Osteocyte (in vitro differentiated cells): ENCODE data around the gene DTX4. TPM values are rescaled to one million over a fixed set of nuclear protein-coding genes. Genes with fewer than 3 reads are reported as not detected.

ENCODE experiments used
- DNase-seq: peaks from one replicate; pipeline ENCODE4 v3.0.0; 2021; ENCODE audit warnings: mixed read lengths; ENCODE audit not compliant: unreplicated experiment; ENCODE audit errors: extremely low spot score
- H3K27ac Mint-ChIP-seq: one replicate; pipeline ENCODE4 v1.8.0; 2021; ENCODE audit warnings: mild to moderate bottlenecking, mixed read lengths; ENCODE audit not compliant: unreplicated experiment
- H3K27me3 Mint-ChIP-seq: one replicate; pipeline ENCODE4 v1.8.0; 2021; ENCODE audit warnings: mixed read lengths; ENCODE audit not compliant: unreplicated experiment
- H3K36me3 Mint-ChIP-seq: one replicate; pipeline ENCODE4 v1.8.0; 2021; ENCODE audit warnings: mixed read lengths; ENCODE audit not compliant: unreplicated experiment
- H3K4me1 Mint-ChIP-seq: one replicate; pipeline ENCODE4 v1.8.0; 2021; ENCODE audit warnings: mixed read lengths; ENCODE audit not compliant: unreplicated experiment
- H3K4me3 Mint-ChIP-seq: one replicate; pipeline ENCODE4 v1.8.0; 2021; ENCODE audit warnings: mild to moderate bottlenecking, moderate library complexity, mixed read lengths; ENCODE audit not compliant: unreplicated experiment
- H3K9me3 Mint-ChIP-seq: one replicate; pipeline ENCODE4 v1.8.0; 2021; ENCODE audit warnings: mixed read lengths; ENCODE audit not compliant: unreplicated experiment
- total RNA-seq: library from RNA; stranded (reverse); gene quantifications from 2 replicates; pipeline ENCODE4 v1.2.1, GENCODE V29; 2021
- TF ChIP-seq, protein P1 (sequence below): fragments of 200-600 bp; sonication (generic); IDR thresholded peaks from 2 replicates; pipeline ENCODE4 v1.5.0; 2021; ENCODE audit warnings: antibody characterized with exemption, mild to moderate bottlenecking, moderate library complexity

The DTX4 gene
- total RNA-seq, 1 donor from 2014 or later = 2.7 TPM

DNA sequence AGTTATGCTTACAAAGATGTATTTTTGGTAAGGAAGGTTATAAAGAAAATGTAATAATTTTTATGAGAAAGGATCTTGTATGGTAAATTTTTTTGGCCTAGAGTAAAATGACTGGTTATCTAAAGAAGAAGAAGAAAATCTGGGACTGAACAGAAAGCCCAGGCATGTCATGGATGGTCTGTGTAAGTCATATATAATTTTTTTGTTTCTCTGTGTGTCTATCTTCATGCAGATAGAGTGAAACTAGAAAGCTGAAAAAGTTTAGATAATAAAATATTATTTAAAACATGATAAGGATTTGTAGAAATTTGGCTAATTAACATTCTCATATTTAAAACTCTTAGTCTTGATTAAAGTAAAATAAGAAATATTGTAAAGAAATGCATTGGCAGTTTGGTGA is 68.4 kb downstream of the DTX4 start:
- TF ChIP-seq, protein P1, sequence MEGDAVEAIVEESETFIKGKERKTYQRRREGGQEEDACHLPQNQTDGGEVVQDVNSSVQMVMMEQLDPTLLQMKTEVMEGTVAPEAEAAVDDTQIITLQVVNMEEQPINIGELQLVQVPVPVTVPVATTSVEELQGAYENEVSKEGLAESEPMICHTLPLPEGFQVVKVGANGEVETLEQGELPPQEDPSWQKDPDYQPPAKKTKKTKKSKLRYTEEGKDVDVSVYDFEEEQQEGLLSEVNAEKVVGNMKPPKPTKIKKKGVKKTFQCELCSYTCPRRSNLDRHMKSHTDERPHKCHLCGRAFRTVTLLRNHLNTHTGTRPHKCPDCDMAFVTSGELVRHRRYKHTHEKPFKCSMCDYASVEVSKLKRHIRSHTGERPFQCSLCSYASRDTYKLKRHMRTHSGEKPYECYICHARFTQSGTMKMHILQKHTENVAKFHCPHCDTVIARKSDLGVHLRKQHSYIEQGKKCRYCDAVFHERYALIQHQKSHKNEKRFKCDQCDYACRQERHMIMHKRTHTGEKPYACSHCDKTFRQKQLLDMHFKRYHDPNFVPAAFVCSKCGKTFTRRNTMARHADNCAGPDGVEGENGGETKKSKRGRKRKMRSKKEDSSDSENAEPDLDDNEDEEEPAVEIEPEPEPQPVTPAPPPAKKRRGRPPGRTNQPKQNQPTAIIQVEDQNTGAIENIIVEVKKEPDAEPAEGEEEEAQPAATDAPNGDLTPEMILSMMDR = no peak
- DNase-seq = no peak
- H3K27ac Mint-ChIP-seq = no peak overlapping the region
- peaks cover 15% of the 10 kb centered on the region for H3K9me3 Mint-ChIP-seq
- peaks cover 32% of the 10 kb centered on the region for H3K27me3 Mint-ChIP-seq
- no peaks in the 10 kb centered on the region for H3K36me3 Mint-ChIP-seq
- no peaks in the 10 kb centered on the region for H3K4me1 Mint-ChIP-seq
- H3K4me3 Mint-ChIP-seq = no peak overlapping the region

DNA sequence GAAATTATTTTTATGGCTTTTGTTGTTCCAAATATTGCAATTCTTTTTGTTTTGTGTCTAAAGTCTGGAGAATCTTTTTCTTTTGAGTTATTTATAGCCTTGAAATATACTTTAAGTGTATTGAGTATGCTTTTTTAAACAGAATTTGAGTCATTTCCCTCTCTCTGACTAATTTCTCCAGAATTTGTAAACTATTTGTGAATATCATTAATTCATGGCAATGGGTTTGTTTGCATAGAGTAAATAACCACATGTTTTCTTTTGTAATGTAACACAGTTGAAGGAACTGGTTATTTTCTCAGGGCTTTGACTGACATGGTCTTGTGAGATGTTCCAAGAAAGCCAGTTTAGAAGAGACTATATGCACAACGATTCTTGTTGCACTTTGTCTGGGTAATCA is 71.7 kb downstream of the DTX4 start:
- peaks cover 12% of the 10 kb centered on the region for H3K27me3 Mint-ChIP-seq
- H3K4me1 Mint-ChIP-seq = peaks cover 20% of the 10 kb centered on the region
- H3K4me3 Mint-ChIP-seq = no peak overlapping the region
- H3K9me3 Mint-ChIP-seq = peaks cover 6% of the 10 kb centered on the region
- no peak overlapping the region for H3K27ac Mint-ChIP-seq
- DNase-seq = no peak
- TF ChIP-seq, protein P1 = no peak
- H3K36me3 Mint-ChIP-seq = no peaks in the 10 kb centered on the region

DNA sequence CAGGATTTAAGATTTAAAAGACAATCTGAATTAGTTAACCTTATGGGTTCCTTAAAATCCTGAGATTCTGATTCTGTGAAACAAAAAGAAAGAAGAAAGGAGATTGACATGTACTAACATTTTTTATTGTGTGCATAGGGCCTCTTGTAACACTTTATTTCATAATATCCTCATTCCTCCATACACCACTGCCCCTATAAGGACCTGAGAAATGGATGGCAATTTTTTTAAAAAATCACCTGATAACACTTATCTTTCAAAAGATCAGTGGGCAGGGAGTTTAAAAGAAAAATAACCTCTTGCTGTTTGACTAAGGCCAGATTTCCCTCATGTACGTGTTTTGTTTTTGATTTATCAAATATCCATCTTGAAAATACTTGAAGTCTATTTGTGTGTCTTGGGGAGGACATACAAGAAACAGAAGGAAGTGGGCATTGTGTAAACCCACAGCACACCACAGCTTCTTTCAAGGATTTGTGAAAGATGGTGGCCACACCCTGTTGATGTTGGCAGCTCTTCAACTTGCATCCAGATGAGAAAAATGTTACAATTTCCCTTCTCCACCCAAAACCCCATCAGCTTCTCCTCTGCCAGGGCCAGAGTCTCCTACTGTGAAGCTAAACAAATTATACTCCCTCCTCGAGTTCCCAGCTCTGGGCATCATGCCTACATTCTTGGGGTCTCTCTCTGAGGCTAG is 75.7 kb downstream of the DTX4 start:
- H3K4me1 Mint-ChIP-seq = peaks cover 24% of the 10 kb centered on the region
- peaks cover 26% of the 10 kb centered on the region for H3K27me3 Mint-ChIP-seq
- H3K9me3 Mint-ChIP-seq = no peaks in the 10 kb centered on the region
- no peaks in the 10 kb centered on the region for H3K36me3 Mint-ChIP-seq
- no peak for DNase-seq
- no peak overlapping the region for H3K4me3 Mint-ChIP-seq
- peak overlapping the region; percentile 68 for H3K27ac Mint-ChIP-seq
- TF ChIP-seq, protein P1 = no peak

DNA sequence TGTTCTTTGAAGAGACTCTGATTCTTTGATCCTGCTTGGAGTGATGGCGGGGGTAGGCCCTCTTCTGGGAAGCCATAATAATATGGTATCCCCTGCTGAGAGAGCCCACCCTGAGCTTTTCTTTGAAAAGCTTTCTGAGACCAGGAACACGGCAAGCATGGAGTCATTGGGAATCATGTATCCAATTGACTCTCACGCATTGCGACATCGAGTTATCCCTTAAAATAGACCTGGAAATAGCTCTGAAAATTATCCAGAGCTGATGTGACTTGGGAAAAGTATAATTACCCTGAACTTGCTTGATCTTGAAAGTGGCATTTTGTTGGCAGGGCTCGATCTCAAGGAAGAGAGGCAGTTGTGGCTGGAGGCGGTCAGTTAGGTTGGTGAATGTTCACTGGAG is 77.6 kb downstream of the DTX4 start:
- TF ChIP-seq, protein P1 = no peak
- Mint-ChIP-seq H3K27me3 (peaks cover 39% of the 10 kb centered on the region), H3K4me3 (no peak overlapping the region), H3K36me3 (no peaks in the 10 kb centered on the region), H3K27ac (no peak overlapping the region), H3K9me3 (no peaks in the 10 kb centered on the region), H3K4me1 (peaks cover 24% of the 10 kb centered on the region)
- DNase-seq = no peak

DNA sequence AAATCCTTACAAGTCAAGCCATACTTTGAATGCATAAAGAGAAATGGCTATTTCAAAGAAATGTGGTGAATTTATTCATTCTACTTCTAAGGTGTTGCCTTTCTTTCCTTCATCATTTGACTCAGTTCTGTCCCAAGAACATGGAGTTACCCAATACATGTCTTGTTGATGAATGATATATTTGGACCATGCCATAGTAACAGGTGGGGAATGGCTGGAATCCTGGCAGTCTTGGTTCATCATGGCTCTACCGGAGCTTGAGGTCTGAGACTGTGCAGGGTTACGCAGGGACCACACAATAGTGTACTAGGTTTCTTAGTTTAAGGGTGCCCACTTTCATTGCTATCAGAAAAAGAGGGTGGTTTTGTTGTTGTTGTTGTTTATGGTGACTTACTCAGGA is 81.1 kb downstream of the DTX4 start:
- TF ChIP-seq, protein P1 = no peak
- Mint-ChIP-seq H3K4me1 (peaks cover 10% of the 10 kb centered on the region), H3K36me3 (no peaks in the 10 kb centered on the region), H3K27ac (no peak overlapping the region), H3K4me3 (no peak overlapping the region), H3K9me3 (no peaks in the 10 kb centered on the region), H3K27me3 (peaks cover 49% of the 10 kb centered on the region)
- DNase-seq = no peak
